Neural progenitor cell (in vitro differentiated cells): Measurements from ENCODE around the gene FAM168B.
"Not testable (repeated sequence)": the region's sequence is repeated elsewhere in the genome, so short reads cannot be mapped to it uniquely, and the experiment has no call there.

ENCODE experiments used
- EZH2 ChIP-seq: fragments of 200-600 bp; sonication (generic); IDR thresholded peaks from 2 replicates; pipeline ENCODE4 v1.6.1; 2017; ENCODE audit warnings: antibody characterized with exemption, mild to moderate bottlenecking, moderate library complexity
- EZH2phosphoT487 ChIP-seq: fragments of 200-600 bp; sonication (generic); IDR thresholded peaks from 2 replicates; pipeline ENCODE4 v1.6.1; 2017; ENCODE audit warnings: antibody characterized with exemption
- TF ChIP-seq, protein P1 (sequence below): fragments of 200-600 bp; sonication (generic); IDR thresholded peaks from 2 replicates; pipeline ENCODE4 v1.5.1; 2017; ENCODE audit warnings: antibody characterized with exemption, mild to moderate bottlenecking

DNA sequence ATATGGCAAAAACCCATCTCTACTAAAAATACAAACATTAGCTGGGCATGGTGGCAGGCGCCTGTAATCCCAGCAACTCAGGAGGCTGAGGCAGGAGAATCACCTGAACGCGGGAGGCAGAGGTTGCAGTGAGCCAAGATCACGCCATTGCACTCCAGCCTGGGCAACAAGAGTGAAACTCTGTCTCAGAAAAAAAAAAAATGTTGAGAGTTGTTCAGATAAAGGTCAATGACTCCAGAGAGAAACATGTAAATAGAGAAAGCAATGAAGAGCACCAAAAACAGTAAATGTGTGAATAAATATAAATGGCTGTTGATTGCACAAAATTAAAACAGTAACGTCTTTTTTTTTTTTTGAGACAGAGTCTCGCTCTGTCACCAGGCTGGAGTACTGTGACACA, 13.3 kb downstream of the FAM168B start:
- TF ChIP-seq, protein P1, sequence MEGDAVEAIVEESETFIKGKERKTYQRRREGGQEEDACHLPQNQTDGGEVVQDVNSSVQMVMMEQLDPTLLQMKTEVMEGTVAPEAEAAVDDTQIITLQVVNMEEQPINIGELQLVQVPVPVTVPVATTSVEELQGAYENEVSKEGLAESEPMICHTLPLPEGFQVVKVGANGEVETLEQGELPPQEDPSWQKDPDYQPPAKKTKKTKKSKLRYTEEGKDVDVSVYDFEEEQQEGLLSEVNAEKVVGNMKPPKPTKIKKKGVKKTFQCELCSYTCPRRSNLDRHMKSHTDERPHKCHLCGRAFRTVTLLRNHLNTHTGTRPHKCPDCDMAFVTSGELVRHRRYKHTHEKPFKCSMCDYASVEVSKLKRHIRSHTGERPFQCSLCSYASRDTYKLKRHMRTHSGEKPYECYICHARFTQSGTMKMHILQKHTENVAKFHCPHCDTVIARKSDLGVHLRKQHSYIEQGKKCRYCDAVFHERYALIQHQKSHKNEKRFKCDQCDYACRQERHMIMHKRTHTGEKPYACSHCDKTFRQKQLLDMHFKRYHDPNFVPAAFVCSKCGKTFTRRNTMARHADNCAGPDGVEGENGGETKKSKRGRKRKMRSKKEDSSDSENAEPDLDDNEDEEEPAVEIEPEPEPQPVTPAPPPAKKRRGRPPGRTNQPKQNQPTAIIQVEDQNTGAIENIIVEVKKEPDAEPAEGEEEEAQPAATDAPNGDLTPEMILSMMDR: not testable (repeated sequence)
- TF ChIP-seq EZH2, EZH2phosphoT487: not testable (repeated sequence)
